Fibroblast of pulmonary artery (primary cell): Measurements from ENCODE around the gene CLDN24.
A peak's percentile ranks its signal among the peaks of the same experiment; 100 is the strongest.

Experiments
- DNase-seq: peaks from one replicate; pipeline ENCODE4 v3.0.0-alpha.2; 2010; ENCODE audit warnings: low read depth
- H3K4me3 ChIP-seq: replicated peaks from 2 replicates; pipeline ENCODE4 v1.5.1; 2011; ENCODE audit warnings: low read depth, mild to moderate bottlenecking, control low read depth, low read length, moderate library complexity
- CTCF ChIP-seq: IDR thresholded peaks from 2 replicates; pipeline ENCODE4 v1.5.1; 2011; ENCODE audit warnings: mild to moderate bottlenecking, control low read depth, low read length, inconsistent platforms; ENCODE audit errors: missing control alignments

Gene CLDN24

GRCh38 chr4:183353557-183353956 is 31.3 kb upstream of the CLDN24 start:
- no peak for TF ChIP-seq CTCF
- DNase-seq, result no peak
- no peak overlapping the region for H3K4me3 ChIP-seq

- DNase-seq, result no peak
- TF ChIP-seq CTCF, result no peak
- H3K4me3 ChIP-seq, result no peak overlapping the region
These were observed 30.3 kb upstream of the CLDN24 start for GRCh38 chr4:183352546-183352945.

GRCh38 chr4:183350317-183351071 is 28.3 kb upstream of the CLDN24 start:
- no peak for DNase-seq
- no peak for TF ChIP-seq CTCF
- H3K4me3 ChIP-seq, result no peak overlapping the region

GRCh38 chr4:183349673-183350072 is 27.4 kb upstream of the CLDN24 start:
- TF ChIP-seq CTCF, result no peak
- DNase-seq, result no peak
- no peak overlapping the region for H3K4me3 ChIP-seq

- no peak overlapping the region for H3K4me3 ChIP-seq
- DNase-seq, result peak; percentile 81
- TF ChIP-seq CTCF, result no peak
These were observed 26.8 kb upstream of the CLDN24 start for GRCh38 chr4:183348706-183349659.

GRCh38 chr4:183348136-183348535 is 25.9 kb upstream of the CLDN24 start:
- no peak overlapping the region for H3K4me3 ChIP-seq
- DNase-seq, result no peak
- TF ChIP-seq CTCF, result no peak
